ENCODE measurements around the gene EXOSC3. TPM values are rescaled to one million over a fixed set of nuclear protein-coding genes. Genes with fewer than 3 reads are reported as not detected.
"Not testable (repeated sequence)": the region's sequence is repeated elsewhere in the genome, so short reads cannot be mapped to it uniquely, and the experiment has no call there.

The EXOSC3 gene
- total RNA-seq, result 10 to 100 TPM; 48.5 to 54.5 TPM

DNA sequence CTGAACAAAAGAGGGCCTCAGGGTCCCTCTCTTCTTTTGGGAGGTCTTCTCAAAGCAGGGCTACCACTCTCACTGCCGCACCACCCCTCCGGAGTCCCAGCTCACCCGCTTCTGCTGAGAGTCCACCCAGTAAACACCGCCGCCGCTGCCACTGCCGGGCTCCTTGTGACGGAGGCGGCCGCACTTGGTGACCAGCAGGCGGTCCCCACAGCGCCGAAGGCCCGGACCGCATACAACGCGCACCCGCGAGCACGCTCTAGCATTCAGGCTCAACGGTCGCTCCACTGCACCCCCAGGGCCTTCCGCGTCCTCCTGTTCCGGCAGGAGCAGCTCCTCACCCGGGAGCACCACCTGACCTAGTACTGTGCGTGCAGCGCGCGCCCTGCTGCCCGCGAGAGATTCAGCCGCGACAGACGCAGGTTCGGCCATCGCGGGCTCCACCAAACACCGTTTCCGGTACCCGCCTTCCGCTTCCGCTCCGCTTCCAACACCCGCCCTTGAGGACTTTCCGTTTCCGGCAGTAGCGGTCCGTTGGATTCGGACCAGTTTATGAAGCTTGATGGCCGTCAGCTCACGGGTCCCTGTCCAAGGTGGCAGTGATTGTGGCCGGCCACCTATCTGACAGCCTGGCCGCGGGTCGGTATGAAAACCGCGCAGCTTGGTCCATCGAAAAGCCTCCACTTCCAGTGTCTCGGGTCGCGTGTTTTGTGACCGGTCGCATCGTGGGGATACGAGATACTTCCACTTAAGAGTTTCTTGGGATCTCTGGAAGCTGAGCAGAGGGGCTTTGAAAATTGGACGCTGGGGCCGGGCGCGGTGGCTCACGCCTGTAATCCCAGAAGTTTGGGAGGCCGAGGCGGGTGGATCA is at the start of gene EXOSC3:
Gene EXOSC3 (minus strand): TSS at position 449 of the 868 bp plus-strand sequence. CDS start 20 bp downstream, at position 429.
- TF ChIP-seq, protein P1, sequence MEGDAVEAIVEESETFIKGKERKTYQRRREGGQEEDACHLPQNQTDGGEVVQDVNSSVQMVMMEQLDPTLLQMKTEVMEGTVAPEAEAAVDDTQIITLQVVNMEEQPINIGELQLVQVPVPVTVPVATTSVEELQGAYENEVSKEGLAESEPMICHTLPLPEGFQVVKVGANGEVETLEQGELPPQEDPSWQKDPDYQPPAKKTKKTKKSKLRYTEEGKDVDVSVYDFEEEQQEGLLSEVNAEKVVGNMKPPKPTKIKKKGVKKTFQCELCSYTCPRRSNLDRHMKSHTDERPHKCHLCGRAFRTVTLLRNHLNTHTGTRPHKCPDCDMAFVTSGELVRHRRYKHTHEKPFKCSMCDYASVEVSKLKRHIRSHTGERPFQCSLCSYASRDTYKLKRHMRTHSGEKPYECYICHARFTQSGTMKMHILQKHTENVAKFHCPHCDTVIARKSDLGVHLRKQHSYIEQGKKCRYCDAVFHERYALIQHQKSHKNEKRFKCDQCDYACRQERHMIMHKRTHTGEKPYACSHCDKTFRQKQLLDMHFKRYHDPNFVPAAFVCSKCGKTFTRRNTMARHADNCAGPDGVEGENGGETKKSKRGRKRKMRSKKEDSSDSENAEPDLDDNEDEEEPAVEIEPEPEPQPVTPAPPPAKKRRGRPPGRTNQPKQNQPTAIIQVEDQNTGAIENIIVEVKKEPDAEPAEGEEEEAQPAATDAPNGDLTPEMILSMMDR (IDR thresholded peaks at IDR 0.05), result peak in 2 of 4 experiments; percentile 2 to 33
- TF ChIP-seq POLR2A (IDR thresholded peaks at IDR 0.05) (peak; percentile 48), POLR2AphosphoS5 (IDR thresholded peaks at IDR 0.05) (peak; percentile 92)
- DNase-seq (ENCODE audit: low spot score), result peak; percentile 85
- Histone ChIP-seq H3K36me3 (no peaks in the 10 kb centered on the region), H3K9me3 (no peaks in the 10 kb centered on the region), H3K4me1 (replicated peaks) (no peaks in the 10 kb centered on the region), H3K4me3 (peak within 1 kb of the TSS; percentile 55 to 85), H3K27ac (peak within 1 kb of the TSS; percentile 74 to 75), H3K27me3 (replicated peaks; ENCODE audit: insufficient read depth) (no peaks in the 10 kb centered on the region)
- WGBS, result under 1% methylated on average over 35 of the region's 73 CpGs
- intact Hi-C loops (cut with DNase I), result loop anchor here (1.0 to 10.0 kb wide), 3 partner anchors 15 to 300 kb away; partner anchors contain the start of genes DCAF10, POLR1E and TOMM5

DNA sequence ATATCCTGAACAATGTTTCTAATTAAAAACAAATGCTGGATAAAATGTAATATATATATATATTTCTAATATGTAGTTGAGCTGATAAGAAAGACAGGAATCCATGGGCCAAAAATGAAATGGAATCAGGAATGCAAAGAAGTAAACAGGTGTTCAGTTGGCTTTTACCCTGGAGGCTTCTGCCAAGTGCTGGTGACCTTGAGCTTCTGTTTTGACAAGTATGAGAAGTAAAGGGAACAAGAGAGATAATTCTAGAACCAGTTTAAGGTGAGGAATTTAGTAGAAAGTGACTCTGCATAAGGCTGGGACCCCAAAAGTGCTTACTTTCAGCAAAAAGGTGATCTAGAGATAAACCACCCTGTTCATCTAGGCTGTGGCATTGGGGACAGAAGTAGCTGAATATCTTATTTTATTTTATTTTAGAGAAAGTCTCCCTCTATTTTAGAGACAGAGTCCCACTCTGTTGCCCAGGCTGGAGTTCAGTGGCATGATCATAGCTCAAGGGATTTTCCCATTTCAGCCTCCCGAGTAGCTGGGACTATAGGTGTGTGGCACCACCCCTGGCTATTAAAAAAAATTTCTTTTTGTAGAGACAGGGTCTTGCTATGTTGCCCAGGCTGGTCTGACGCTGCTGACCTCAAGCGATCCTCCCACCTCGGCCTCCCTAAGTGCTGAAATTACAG is 42.8 kb upstream of the EXOSC3 start:
- no peak overlapping the region for H3K4me3 ChIP-seq
- 93% methylated on average over 4 of the region's 4 CpGs for WGBS
- TF ChIP-seq POLR2A (IDR thresholded peaks at IDR 0.05) (no peak), POLR2AphosphoS5 (IDR thresholded peaks at IDR 0.05) (no peak)
- TF ChIP-seq, protein P1 (IDR thresholded peaks at IDR 0.05), result no peak
- no peaks in the 10 kb centered on the region for H3K4me1 ChIP-seq (replicated peaks)
- H3K27me3 ChIP-seq (replicated peaks; ENCODE audit: insufficient read depth), result no peaks in the 10 kb centered on the region
- no peak for DNase-seq (ENCODE audit: low spot score)
- intact Hi-C loops (cut with DNase I), result no loop called here
- H3K27ac ChIP-seq, result no peak overlapping the region
- H3K9me3 ChIP-seq, result no peaks in the 10 kb centered on the region
- no peaks in the 10 kb centered on the region for H3K36me3 ChIP-seq

DNA sequence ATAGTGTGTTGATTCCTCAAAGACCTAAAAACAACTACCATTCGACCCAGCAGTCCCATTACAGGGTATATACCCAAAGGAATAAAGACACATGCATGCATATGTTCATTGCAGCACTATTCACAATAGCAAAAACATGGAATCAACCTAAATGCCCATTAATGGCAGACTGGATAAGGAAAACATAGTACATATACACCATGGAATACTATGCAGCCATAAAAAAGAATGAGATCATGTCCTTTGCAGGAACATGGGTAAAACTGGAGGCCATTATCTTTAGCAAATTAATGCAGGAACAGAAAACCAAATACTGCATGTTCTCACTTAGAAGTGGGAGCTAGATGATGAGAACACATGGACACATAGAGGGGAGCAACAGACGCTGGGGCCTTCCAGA is 40.3 kb upstream of the EXOSC3 start:
- H3K4me1 ChIP-seq (replicated peaks); H3K9me3 ChIP-seq; intact Hi-C loops (cut with DNase I); H3K36me3 ChIP-seq; H3K4me3 ChIP-seq; DNase-seq (ENCODE audit: low spot score); H3K27ac ChIP-seq; H3K27me3 ChIP-seq (replicated peaks; ENCODE audit: insufficient read depth): not testable (repeated sequence)
- 100% methylated on average over 2 of the region's 2 CpGs for WGBS

DNA sequence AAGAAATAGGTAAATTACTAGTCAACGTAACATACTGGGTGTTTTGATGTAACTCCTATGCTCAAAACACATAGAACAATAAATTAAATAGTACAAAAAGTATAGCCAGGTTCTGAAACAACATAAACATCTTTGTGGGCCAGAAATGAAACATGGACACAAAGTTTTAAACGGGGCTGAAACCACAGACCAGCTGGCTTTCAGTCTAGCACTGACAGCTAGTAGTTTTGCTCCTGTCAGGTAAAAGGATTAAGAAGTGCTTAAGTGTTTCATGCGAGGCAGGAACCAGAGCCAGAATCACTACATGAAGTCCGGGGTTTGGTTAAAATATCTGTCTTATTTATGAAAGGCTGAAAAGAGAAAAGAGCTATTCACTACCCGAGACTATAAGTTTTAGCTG is 35.3 kb upstream of the EXOSC3 start:
- WGBS, result 87% methylated on average over 5 of the region's 5 CpGs
- no peak overlapping the region for H3K4me3 ChIP-seq
- H3K4me1 ChIP-seq (replicated peaks), result no peaks in the 10 kb centered on the region
- no peaks in the 10 kb centered on the region for H3K27me3 ChIP-seq (replicated peaks; ENCODE audit: insufficient read depth)
- no peaks in the 10 kb centered on the region for H3K36me3 ChIP-seq
- no peaks in the 10 kb centered on the region for H3K9me3 ChIP-seq
- no peak for TF ChIP-seq POLR2AphosphoS5 (IDR thresholded peaks at IDR 0.05)
- TF ChIP-seq, protein P1 (IDR thresholded peaks at IDR 0.05), result no peak
- no peak for TF ChIP-seq POLR2A (IDR thresholded peaks at IDR 0.05)
- no peak for DNase-seq (ENCODE audit: low spot score)
- H3K27ac ChIP-seq, result no peak overlapping the region
- intact Hi-C loops (cut with DNase I), result no loop called here

DNA sequence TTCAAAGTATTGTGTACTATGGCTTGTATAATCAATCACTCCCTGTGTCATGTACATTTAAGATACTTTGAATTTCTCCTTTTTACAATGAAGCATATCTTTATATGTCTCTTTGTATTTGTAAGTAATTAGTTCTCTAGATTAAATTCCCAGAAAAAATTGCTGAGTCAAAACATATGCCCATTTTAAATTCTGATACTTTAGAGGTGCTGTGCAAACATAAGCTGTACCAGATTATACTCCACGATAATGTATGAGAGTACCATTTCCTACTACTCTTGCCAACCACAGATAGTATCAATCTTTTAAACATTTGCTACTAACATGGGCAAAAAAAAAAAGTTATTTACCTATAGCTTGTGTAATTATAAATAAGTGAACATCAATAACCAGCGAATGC is 34.0 kb upstream of the EXOSC3 start:
- Histone ChIP-seq H3K4me3 (no peak overlapping the region), H3K4me1 (replicated peaks) (no peaks in the 10 kb centered on the region), H3K36me3 (no peaks in the 10 kb centered on the region), H3K9me3 (no peaks in the 10 kb centered on the region), H3K27me3 (replicated peaks; ENCODE audit: insufficient read depth) (no peaks in the 10 kb centered on the region), H3K27ac (no peak overlapping the region)
- intact Hi-C loops (cut with DNase I), result no loop called here
- DNase-seq (ENCODE audit: low spot score), result no peak
- TF ChIP-seq, protein P1 (IDR thresholded peaks at IDR 0.05), result no peak
- TF ChIP-seq POLR2AphosphoS5 (IDR thresholded peaks at IDR 0.05), result no peak
- no peak for TF ChIP-seq POLR2A (IDR thresholded peaks at IDR 0.05)
- 51% methylated on average over 2 of the region's 2 CpGs for WGBS
